ENCODE results near the gene PTPRQ. TPM values are rescaled to one million over a fixed set of nuclear protein-coding genes. Genes with fewer than 3 reads are reported as not detected.

PTPRQ gene
- total RNA-seq, 4 donors from 2014 or later, result 8.8 to 23.1 (median 11.2) TPM

- Histone ChIP-seq H3K36me3 (no peaks in the 10 kb centered on the region), H3K4me1 (no peaks in the 10 kb centered on the region), H3K4me3 (replicated peaks in 1 of 3) (no peak overlapping the region), H3K9me3 (no peaks in the 10 kb centered on the region), H3K27me3 (no peaks in the 10 kb centered on the region), H3K27ac (no peak overlapping the region)
- intact Hi-C loops (cut with DNase I), result no loop called here
- 87 to 92% methylated on average over 4 of the region's 4 CpGs for WGBS, 2 donors
- no peak for DNase-seq
- TF ChIP-seq CTCF (IDR thresholded peaks at IDR 0.05) (no peak), POLR2A (IDR thresholded peaks at IDR 0.05) (no peak)
These were observed 192.8 kb downstream of the PTPRQ start for GRCh38 chr12:80636832-80637231.

GRCh38 chr12:80641936-80642335 is 197.9 kb downstream of the PTPRQ start:
- Histone ChIP-seq H3K36me3 (no peaks in the 10 kb centered on the region), H3K9me3 (no peaks in the 10 kb centered on the region), H3K27ac (no peak overlapping the region), H3K4me3 (replicated peaks in 1 of 3) (no peak overlapping the region), H3K4me1 (no peaks in the 10 kb centered on the region), H3K27me3 (no peaks in the 10 kb centered on the region)
- TF ChIP-seq CTCF (IDR thresholded peaks at IDR 0.05) (no peak), POLR2A (IDR thresholded peaks at IDR 0.05) (no peak)
- intact Hi-C loops (cut with DNase I), result no loop called here
- DNase-seq, result no peak
- 88 to 89% methylated on average over 2 of the region's 2 CpGs for WGBS, 2 donors

- Histone ChIP-seq H3K9me3 (no peaks in the 10 kb centered on the region), H3K36me3 (no peaks in the 10 kb centered on the region), H3K27me3 (no peaks in the 10 kb centered on the region), H3K4me3 (replicated peaks in 1 of 3) (no peak overlapping the region), H3K4me1 (no peaks in the 10 kb centered on the region), H3K27ac (no peak overlapping the region)
- 41 to 59% methylated on average over 2 of the region's 2 CpGs for WGBS, 2 donors
- TF ChIP-seq POLR2A (IDR thresholded peaks at IDR 0.05) (no peak), CTCF (IDR thresholded peaks at IDR 0.05) (no peak)
- no peak for DNase-seq
- intact Hi-C loops (cut with DNase I), result no loop called here
These were observed 199.9 kb downstream of the PTPRQ start for GRCh38 chr12:80643961-80644360.

GRCh38 chr12:80648881-80649280 is 204.8 kb downstream of the PTPRQ start:
- Histone ChIP-seq H3K36me3 (no peaks in the 10 kb centered on the region), H3K27me3 (no peaks in the 10 kb centered on the region), H3K4me3 (replicated peaks in 1 of 3) (no peak overlapping the region), H3K4me1 (no peaks in the 10 kb centered on the region), H3K9me3 (no peaks in the 10 kb centered on the region), H3K27ac (no peak overlapping the region)
- no peak for DNase-seq
- WGBS, 2 donors, result 60 to 78% methylated on average over 1 of the region's 1 CpG
- no peak for TF ChIP-seq CTCF (IDR thresholded peaks at IDR 0.05)
- no peak for TF ChIP-seq POLR2A (IDR thresholded peaks at IDR 0.05)
- intact Hi-C loops (cut with DNase I), result no loop called here

- WGBS, 2 donors, result 67 to 71% methylated on average over 2 of the region's 2 CpGs
- Histone ChIP-seq H3K9me3 (no peaks in the 10 kb centered on the region), H3K36me3 (no peaks in the 10 kb centered on the region), H3K4me3 (replicated peaks in 1 of 3) (no peak overlapping the region), H3K4me1 (no peaks in the 10 kb centered on the region), H3K27ac (no peak overlapping the region), H3K27me3 (no peaks in the 10 kb centered on the region)
- intact Hi-C loops (cut with DNase I), result no loop called here
- no peak for DNase-seq
- TF ChIP-seq CTCF (IDR thresholded peaks at IDR 0.05) (no peak), POLR2A (IDR thresholded peaks at IDR 0.05) (no peak)
These were observed 211.7 kb downstream of the PTPRQ start for GRCh38 chr12:80655751-80656150.
